Fibroblast of mammary gland (primary cell): ENCODE data around the gene VWA1.

Experiments
- DNase-seq: peaks from one replicate; pipeline ENCODE4 v3.0.0-alpha.2; 2010; ENCODE audit warnings: low read depth
- H3K4me3 ChIP-seq: 2 replicates; pipeline ENCODE4 v1.5.1; 2011; ENCODE audit warnings: low read depth, mild to moderate bottlenecking, low read length, moderate library complexity; ENCODE audit not compliant: control insufficient read depth
- CTCF ChIP-seq: conservative IDR thresholded peaks from 2 replicates; pipeline ENCODE4 v1.5.1; 2011; ENCODE audit warnings: low read depth, low read length, inconsistent platforms; ENCODE audit not compliant: control insufficient read depth, insufficient read depth

Gene VWA1

GRCh38 chr1:1435106-1435903 lies at the start of gene VWA1:
Gene VWA1 (plus strand): TSS chr1:1435690. CDS start chr1:1435749, 59 bp downstream.
- H3K4me3 ChIP-seq = peak within 1 kb of the TSS; percentile 16
- no peak for TF ChIP-seq CTCF
- peak; percentile 45 for DNase-seq

GRCh38 chr1:1385931-1386330 lies 49.6 kb upstream of the VWA1 start:
- no peak for TF ChIP-seq CTCF

GRCh38 chr1:1387098-1388077 lies 48.1 kb upstream of the VWA1 start:
- TF ChIP-seq CTCF = no peak
- no peak for DNase-seq
- no peak overlapping the region for H3K4me3 ChIP-seq

More at GRCh38 chr1:1385931-1386330, 49.6 kb upstream of the VWA1 start:
- H3K4me3 ChIP-seq = no peak overlapping the region
- no peak for DNase-seq

GRCh38 chr1:1388078-1388472 lies 47.4 kb upstream of the VWA1 start:
- no peak for DNase-seq
- TF ChIP-seq CTCF = no peak
- no peak overlapping the region for H3K4me3 ChIP-seq

GRCh38 chr1:1390675-1391074 lies 44.8 kb upstream of the VWA1 start:
- H3K4me3 ChIP-seq = no peak overlapping the region
- no peak for DNase-seq
- TF ChIP-seq CTCF = no peak

GRCh38 chr1:1391225-1391624 lies 44.3 kb upstream of the VWA1 start:
- TF ChIP-seq CTCF = no peak
- no peak for DNase-seq
- H3K4me3 ChIP-seq = no peak overlapping the region
